GM10847 (cell line): Measurements from ENCODE around the gene ZFHX3.

Experiments
- POLR2A ChIP-seq: IDR thresholded peaks from 2 replicates; pipeline ENCODE4 v1.6.1; 2011; ENCODE audit not compliant: insufficient read length; ENCODE audit errors: extremely low read depth

Gene ZFHX3

GRCh38 chr16:73047536-73048291 lies at the start of gene ZFHX3:
Gene ZFHX3 (minus strand): TSS chr16:73048128. CDS start chr16:72960145, 87,983 bp downstream.
- no peak for TF ChIP-seq POLR2A

GRCh38 chr16:73096510-73096909 lies 48.6 kb upstream of the ZFHX3 start:
- TF ChIP-seq POLR2A = no peak

GRCh38 chr16:73095885-73096421 lies 48.0 kb upstream of the ZFHX3 start:
- no peak for TF ChIP-seq POLR2A

- no peak for TF ChIP-seq POLR2A
Observed at GRCh38 chr16:73095142-73095820, 47.4 kb upstream of the ZFHX3 start.

- TF ChIP-seq POLR2A = no peak
Observed at GRCh38 chr16:73094371-73094770, 46.4 kb upstream of the ZFHX3 start.

- TF ChIP-seq POLR2A = no peak
Observed at GRCh38 chr16:73093146-73094144, 45.5 kb upstream of the ZFHX3 start.

- TF ChIP-seq POLR2A = no peak
Observed at GRCh38 chr16:73092236-73092781, 44.4 kb upstream of the ZFHX3 start.

- no peak for TF ChIP-seq POLR2A
Observed at GRCh38 chr16:73091174-73091573, 43.2 kb upstream of the ZFHX3 start.

- no peak for TF ChIP-seq POLR2A
Observed at GRCh38 chr16:73089420-73089819, 41.5 kb upstream of the ZFHX3 start.

- no peak for TF ChIP-seq POLR2A
Observed at GRCh38 chr16:73086108-73086507, 38.2 kb upstream of the ZFHX3 start.

- TF ChIP-seq POLR2A = no peak
Observed at GRCh38 chr16:73083271-73083670, 35.3 kb upstream of the ZFHX3 start.

GRCh38 chr16:73080931-73081330 lies 33.0 kb upstream of the ZFHX3 start:
- TF ChIP-seq POLR2A = no peak

GRCh38 chr16:73076324-73076810 lies 28.4 kb upstream of the ZFHX3 start:
- TF ChIP-seq POLR2A = no peak

GRCh38 chr16:73074382-73074781 lies 26.5 kb upstream of the ZFHX3 start:
- no peak for TF ChIP-seq POLR2A
